ENCODE data around the gene VWA5B2.

VWA5B2 gene

GRCh38 chr3:184227481-184227935 lies 1.9 kb upstream of the VWA5B2 start:
- peak; percentile 47 to 62 for DNase-seq

GRCh38 chr3:184228376-184229137 lies 828 bp upstream of the VWA5B2 start:
- no peak for DNase-seq

- DNase-seq, result no peak
These were observed 757 bp downstream of the VWA5B2 start for GRCh38 chr3:184230081-184230602.

- DNase-seq, result no peak
These were observed 1.5 kb downstream of the VWA5B2 start for GRCh38 chr3:184230603-184231528.

- DNase-seq, result no peak
These were observed 2.3 kb downstream of the VWA5B2 start for GRCh38 chr3:184231671-184232070.

GRCh38 chr3:184233127-184233843 lies 3.9 kb downstream of the VWA5B2 start:
- no peak for DNase-seq

GRCh38 chr3:184234224-184234623 lies 4.8 kb downstream of the VWA5B2 start:
- no peak for DNase-seq

- no peak for DNase-seq
These were observed 5.4 kb downstream of the VWA5B2 start for GRCh38 chr3:184234671-184235380.

GRCh38 chr3:184235381-184236032 lies 6.1 kb downstream of the VWA5B2 start:
- DNase-seq, result no peak

- no peak for DNase-seq
These were observed 6.6 kb downstream of the VWA5B2 start for GRCh38 chr3:184236033-184236410.

GRCh38 chr3:184236636-184237035 lies 7.3 kb downstream of the VWA5B2 start:
- no peak for DNase-seq

GRCh38 chr3:184237211-184237610 lies 7.8 kb downstream of the VWA5B2 start:
- DNase-seq, result no peak

GRCh38 chr3:184237807-184238206 lies 8.4 kb downstream of the VWA5B2 start:
- no peak for DNase-seq

- DNase-seq, result no peak
These were observed 8.9 kb downstream of the VWA5B2 start for GRCh38 chr3:184238246-184238818.

- no peak for DNase-seq
These were observed 9.8 kb downstream of the VWA5B2 start for GRCh38 chr3:184239221-184239620.

- DNase-seq, result no peak
These were observed 10.3 kb downstream of the VWA5B2 start for GRCh38 chr3:184239708-184240107.

GRCh38 chr3:184240384-184241140 lies 11.2 kb downstream of the VWA5B2 start:
- DNase-seq, result no peak

GRCh38 chr3:184241141-184241446 lies 11.7 kb downstream of the VWA5B2 start:
- DNase-seq, result no peak

- no peak for DNase-seq
These were observed 12.3 kb downstream of the VWA5B2 start for GRCh38 chr3:184241447-184242296.

GRCh38 chr3:184242297-184242685 lies 12.9 kb downstream of the VWA5B2 start:
- DNase-seq, result no peak

All from activated CD4-positive, alpha-beta T cell treated with anti-CD3 and anti-CD28 coated beads, Interleukin-2, amount 50 U/mL, for 48 hours (primary cell).